ENCODE results near the gene MFN1.
A peak's percentile ranks its signal among the peaks of the same experiment; 100 is the strongest.

The MFN1 gene

DNA sequence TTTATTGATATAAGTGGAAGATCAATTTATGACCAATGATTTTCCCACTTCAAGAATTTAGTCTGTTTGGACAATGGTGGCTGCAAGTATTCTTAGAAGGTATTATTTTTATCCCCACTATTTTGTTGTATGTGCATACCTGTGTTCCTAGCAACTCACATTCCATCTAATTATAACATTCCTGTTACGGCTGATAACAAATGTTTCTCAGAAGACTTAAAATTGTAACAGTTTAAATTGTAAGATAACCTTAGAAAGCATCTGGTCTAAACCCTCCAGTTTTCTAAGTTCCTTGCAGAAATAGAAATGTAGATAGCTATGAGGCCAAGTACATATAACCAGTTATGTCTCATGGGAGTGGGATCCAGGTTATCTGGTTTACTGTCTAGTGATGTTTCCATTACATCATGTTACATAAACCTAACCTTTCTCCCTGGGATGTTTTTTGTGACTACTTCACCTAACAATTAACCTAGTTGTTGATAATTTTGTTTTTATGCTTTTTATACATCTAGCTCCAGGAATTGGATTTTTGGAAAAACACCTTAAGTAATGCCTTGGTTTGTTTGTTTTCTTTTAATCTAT lies 11.1 kb upstream of the MFN1 start:
- no peak for DNase-seq (ENCODE audit: low read depth)
- no peak overlapping the region for H3K4me3 ChIP-seq (ENCODE audit: control insufficient read depth, low read depth, low read length)
- TF ChIP-seq, protein P1, sequence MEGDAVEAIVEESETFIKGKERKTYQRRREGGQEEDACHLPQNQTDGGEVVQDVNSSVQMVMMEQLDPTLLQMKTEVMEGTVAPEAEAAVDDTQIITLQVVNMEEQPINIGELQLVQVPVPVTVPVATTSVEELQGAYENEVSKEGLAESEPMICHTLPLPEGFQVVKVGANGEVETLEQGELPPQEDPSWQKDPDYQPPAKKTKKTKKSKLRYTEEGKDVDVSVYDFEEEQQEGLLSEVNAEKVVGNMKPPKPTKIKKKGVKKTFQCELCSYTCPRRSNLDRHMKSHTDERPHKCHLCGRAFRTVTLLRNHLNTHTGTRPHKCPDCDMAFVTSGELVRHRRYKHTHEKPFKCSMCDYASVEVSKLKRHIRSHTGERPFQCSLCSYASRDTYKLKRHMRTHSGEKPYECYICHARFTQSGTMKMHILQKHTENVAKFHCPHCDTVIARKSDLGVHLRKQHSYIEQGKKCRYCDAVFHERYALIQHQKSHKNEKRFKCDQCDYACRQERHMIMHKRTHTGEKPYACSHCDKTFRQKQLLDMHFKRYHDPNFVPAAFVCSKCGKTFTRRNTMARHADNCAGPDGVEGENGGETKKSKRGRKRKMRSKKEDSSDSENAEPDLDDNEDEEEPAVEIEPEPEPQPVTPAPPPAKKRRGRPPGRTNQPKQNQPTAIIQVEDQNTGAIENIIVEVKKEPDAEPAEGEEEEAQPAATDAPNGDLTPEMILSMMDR (conservative IDR thresholded peaks at IDR 0.05; ENCODE audit: control insufficient read depth, insufficient read depth, low read depth, low read length): no peak

- TF ChIP-seq, protein P1 (conservative IDR thresholded peaks at IDR 0.05; ENCODE audit: control insufficient read depth, insufficient read depth, low read depth, low read length): no peak
- DNase-seq (ENCODE audit: low read depth): peak; percentile 1
- H3K4me3 ChIP-seq (ENCODE audit: control insufficient read depth, low read depth, low read length): peak overlapping the region; percentile 85
Observed at GRCh38 chr3:179348325-179349013, 960 bp downstream of the MFN1 start.

DNA sequence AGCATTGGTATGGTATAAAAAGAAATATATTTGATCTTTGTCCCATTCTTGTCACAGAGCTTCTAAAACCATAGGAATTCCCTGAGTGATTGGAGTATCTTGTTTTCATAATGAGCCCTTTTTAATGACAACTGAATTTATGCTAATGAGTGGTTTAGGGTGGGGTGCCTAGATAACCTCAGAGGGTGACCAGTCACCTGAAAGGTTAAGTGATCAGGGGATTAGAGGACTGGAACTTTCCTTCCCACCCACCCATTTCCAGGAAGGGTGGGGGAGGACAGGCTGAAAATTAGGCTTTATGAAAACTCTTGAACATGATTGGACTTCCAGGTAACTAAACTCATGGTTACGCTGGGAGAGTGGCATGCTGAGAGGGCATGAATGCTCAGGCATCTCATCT lies 8.5 kb downstream of the MFN1 start:
- no peak overlapping the region for H3K4me3 ChIP-seq (ENCODE audit: control insufficient read depth, low read depth, low read length)
- TF ChIP-seq, protein P1 (conservative IDR thresholded peaks at IDR 0.05; ENCODE audit: control insufficient read depth, insufficient read depth, low read depth, low read length): no peak
- no peak for DNase-seq (ENCODE audit: low read depth)

GRCh38 chr3:179363332-179363731 lies 15.8 kb downstream of the MFN1 start:
- TF ChIP-seq, protein P1 (conservative IDR thresholded peaks at IDR 0.05; ENCODE audit: control insufficient read depth, insufficient read depth, low read depth, low read length): no peak
- DNase-seq (ENCODE audit: low read depth): no peak

GRCh38 chr3:179369621-179370020 lies 22.1 kb downstream of the MFN1 start:
- DNase-seq (ENCODE audit: low read depth): no peak
- TF ChIP-seq, protein P1 (conservative IDR thresholded peaks at IDR 0.05; ENCODE audit: control insufficient read depth, insufficient read depth, low read depth, low read length): no peak
- no peak overlapping the region for H3K4me3 ChIP-seq (ENCODE audit: control insufficient read depth, low read depth, low read length)

More at GRCh38 chr3:179363332-179363731, 15.8 kb downstream of the MFN1 start:
- H3K4me3 ChIP-seq (ENCODE audit: control insufficient read depth, low read depth, low read length): no peak overlapping the region

DNA sequence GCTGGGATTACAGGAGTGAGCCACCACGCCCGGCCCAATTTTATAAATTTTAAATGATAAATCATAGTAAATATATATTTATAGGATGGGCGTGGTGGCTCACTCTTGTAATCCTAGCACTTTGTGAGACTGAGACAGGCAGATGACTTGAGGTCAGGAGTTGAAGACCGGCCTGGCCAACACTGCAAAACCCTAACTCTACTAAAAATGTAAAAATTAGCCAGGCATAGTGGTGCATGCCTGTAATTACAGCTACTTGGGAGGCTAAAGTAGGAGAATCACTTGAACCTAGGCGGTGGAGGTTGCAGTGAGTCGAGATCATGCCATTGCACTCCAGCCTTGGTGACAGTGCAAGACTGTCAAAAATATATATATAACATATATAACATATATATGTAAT lies 26.4 kb downstream of the MFN1 start:
- H3K4me3 ChIP-seq (ENCODE audit: control insufficient read depth, low read depth, low read length): no peak overlapping the region
- TF ChIP-seq, protein P1 (conservative IDR thresholded peaks at IDR 0.05; ENCODE audit: control insufficient read depth, insufficient read depth, low read depth, low read length): no peak
- peak; percentile 2 for DNase-seq (ENCODE audit: low read depth)
